GM12872 (cell line): ENCODE measurements around the gene CTNNB1.

ENCODE experiments used
- CTCF ChIP-seq: IDR thresholded peaks from 3 replicates; pipeline ENCODE4 v1.5.1; 2011; ENCODE audit warnings: low read depth, mild to moderate bottlenecking, low read length, moderate library complexity; ENCODE audit not compliant: insufficient read depth

Gene CTNNB1

DNA sequence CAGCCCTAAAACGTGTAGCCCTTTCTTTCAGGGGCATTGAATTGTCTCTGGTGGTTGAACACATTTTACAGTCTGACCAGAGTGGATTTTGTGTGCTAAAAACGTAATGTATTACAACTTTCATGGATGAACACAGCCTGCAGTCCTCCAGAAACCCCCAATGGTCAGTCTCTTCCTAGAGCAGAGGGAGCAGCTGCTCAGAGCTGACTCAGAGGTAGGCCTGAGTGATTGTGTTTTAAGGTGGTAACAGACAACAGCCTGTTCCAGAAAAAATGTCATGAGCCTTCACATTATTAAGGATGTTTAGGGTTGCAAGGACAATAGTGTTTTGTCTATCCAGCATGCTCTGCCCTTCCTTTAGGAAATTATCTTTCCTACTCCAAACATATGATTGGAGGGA lies 34.5 kb upstream of the CTNNB1 start:
- no peak for TF ChIP-seq CTCF

GRCh38 chr3:41167722-41168497 lies 31.4 kb upstream of the CTNNB1 start:
- TF ChIP-seq CTCF, result no peak

GRCh38 chr3:41169023-41169422 lies 30.3 kb upstream of the CTNNB1 start:
- no peak for TF ChIP-seq CTCF

DNA sequence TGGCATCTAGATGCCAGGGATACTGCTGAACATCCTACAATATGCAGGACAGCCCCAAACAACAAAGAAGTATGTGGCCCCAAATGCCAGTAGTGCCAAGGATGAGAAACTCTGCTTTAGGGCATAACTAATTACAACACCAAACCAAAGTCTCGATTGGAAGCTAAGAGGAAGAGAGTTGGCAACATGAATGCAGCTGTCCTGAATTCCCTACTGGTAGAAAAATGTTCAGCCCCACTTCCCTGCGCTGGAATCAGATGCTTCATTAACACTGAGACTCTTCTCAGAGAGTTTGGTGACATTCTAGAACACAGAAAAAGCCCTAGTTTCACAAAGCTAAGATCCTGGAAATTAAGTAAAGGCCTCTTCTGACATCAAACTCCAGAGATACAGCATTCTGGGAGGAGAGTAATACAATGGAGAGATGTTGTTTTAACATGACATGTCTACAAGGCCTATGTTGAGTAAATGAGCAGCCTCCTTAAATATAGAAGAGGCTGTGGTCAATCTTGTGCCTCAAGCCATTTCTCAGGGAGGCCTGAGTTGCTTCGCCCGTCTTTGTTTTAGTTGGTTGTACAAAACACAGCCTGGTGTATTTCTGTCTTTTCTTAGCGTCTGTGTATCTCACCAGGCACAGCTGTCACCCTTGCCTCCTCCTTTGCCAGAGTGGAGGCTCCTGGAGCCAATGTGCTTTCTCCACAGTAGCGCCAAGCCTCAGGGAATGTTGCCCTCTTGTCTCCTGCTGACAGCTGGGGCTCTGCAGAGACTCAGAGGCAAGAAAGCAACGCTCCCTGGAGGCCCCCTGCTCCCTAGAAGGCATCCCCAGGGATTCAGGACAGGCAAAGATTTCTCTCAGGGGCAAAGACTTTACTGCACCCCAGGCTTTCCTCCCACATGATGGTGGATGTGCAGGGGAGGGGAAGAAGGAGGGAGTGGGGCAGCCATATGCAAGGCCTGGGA lies 25.1 kb upstream of the CTNNB1 start:
- no peak for TF ChIP-seq CTCF

DNA sequence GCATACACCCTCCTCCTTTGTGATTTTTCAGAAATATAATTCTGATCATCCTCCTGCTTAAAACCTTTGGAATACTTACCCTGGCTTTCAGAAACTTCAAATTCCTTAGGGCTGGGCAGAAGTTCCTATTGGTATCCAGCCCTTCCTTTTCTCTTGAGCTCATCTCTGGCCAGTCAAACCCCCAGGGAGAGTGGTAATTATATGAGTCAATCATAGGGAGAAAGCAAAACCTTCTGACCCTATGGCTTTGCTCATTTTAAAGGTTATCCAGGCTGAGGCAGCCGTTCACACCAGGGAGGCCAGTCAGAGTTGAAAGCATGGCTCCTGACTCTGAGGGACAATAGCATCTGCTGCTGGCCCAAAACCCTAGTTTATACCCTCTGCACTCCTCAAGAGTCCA lies 23.9 kb upstream of the CTNNB1 start:
- no peak for TF ChIP-seq CTCF

GRCh38 chr3:41176596-41176995 lies 22.7 kb upstream of the CTNNB1 start:
- TF ChIP-seq CTCF, result no peak

DNA sequence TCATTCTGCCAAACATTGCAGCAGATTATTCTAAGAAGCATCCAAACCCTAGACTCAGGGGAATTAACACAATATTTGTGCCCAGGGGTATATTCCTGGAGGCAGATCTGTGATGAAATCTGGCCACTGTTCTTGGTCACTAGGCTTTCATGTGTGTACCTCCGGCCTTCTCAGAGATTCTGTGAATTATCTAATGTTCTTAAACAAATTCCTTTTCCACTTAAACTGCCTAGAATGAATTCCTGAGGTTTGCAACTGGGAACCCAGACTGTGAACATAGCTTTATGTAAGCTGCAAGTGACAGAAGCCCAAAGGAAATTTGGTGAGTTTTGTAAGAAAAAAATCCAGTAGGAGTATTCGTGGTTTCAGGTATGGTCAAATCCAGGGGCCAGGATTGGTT lies 20.7 kb upstream of the CTNNB1 start:
- TF ChIP-seq CTCF, result no peak
